A549 (cell line): Measurements from ENCODE around the gene ANKRD50.

Source experiments
- CHD2 ChIP-seq: fragments of 150-350 bp; IDR thresholded peaks from 2 replicates; pipeline ENCODE4 v1.6.1; 2014; ENCODE audit warnings: low read length; ENCODE audit not compliant: partially characterized antibody
- CTCF ChIP-seq: fragments of >200 bp; sonication (Bioruptor Twin); formaldehyde crosslinking; IDR thresholded peaks from 3 replicates; pipeline ENCODE4 v1.5.1; 2016
- E2F6 ChIP-seq: IDR thresholded peaks from 2 replicates; pipeline ENCODE4 v1.6.1; 2012; ENCODE audit warnings: low read depth, borderline replicate concordance
- HDAC2 ChIP-seq: fragments of 200-600 bp; sonication (generic); IDR thresholded peaks from 2 replicates; pipeline ENCODE4 v1.6.1; 2016
- HOXB13 ChIP-seq: fragments of 250-450 bp; sonication (Bioruptor Pico); IDR thresholded peaks from 2 replicates; pipeline ENCODE4 v1.5.0; 2020; ENCODE audit warnings: low read depth, mild to moderate bottlenecking, moderate library complexity
- JUN ChIP-seq, 2 experiments: fragments of >200 bp; sonication (Bioruptor Twin); formaldehyde crosslinking; IDR thresholded peaks; 2 replicates in 1 of 2; 3 replicates in 1 of 2; pipeline ENCODE4 v1.6.1; 2016 to 2017
- NR3C1 ChIP-seq: fragments of >200 bp; sonication (Bioruptor Twin); formaldehyde crosslinking; IDR thresholded peaks from 3 replicates; pipeline ENCODE4 v1.6.1; 2017
- POLR2A ChIP-seq: IDR thresholded peaks from 2 replicates; pipeline ENCODE4 v1.6.1; 2012; ENCODE audit warnings: mild to moderate bottlenecking, low read length
- POLR2AphosphoS2 ChIP-seq: conservative IDR thresholded peaks from 2 replicates; pipeline ENCODE4 v1.6.1; 2012; ENCODE audit warnings: low read length, improper control_type of control experiment, inconsistent platforms
- RAD21 ChIP-seq, 2 experiments: fragments of >200 bp in 1 of 2; sonication (Bioruptor Twin) in 1 of 2; formaldehyde crosslinking in 1 of 2; IDR thresholded peaks in 1 of 2; conservative IDR thresholded peaks in 1 of 2; 2 replicates in 1 of 2; 3 replicates in 1 of 2; pipeline ENCODE4 v1.6.1; 2012 to 2018; ENCODE audit warnings: inconsistent platforms in 1 of 2
- RCOR1 ChIP-seq: fragments of 150-350 bp; IDR thresholded peaks from 2 replicates; pipeline ENCODE4 v1.6.1; 2014; ENCODE audit warnings: antibody characterized with exemption, low read length, low read depth
- REST ChIP-seq: fragments of 200-600 bp; sonication (generic); IDR thresholded peaks from 2 replicates; pipeline ENCODE4 v1.6.1; 2016; ENCODE audit warnings: antibody characterized with exemption, mild to moderate bottlenecking, moderate library complexity
- ZFP36 ChIP-seq: fragments of 450-650 bp; IDR thresholded peaks from 2 replicates; pipeline ENCODE4 v1.6.1; 2014; ENCODE audit warnings: borderline replicate concordance; ENCODE audit not compliant: partially characterized antibody

- TF ChIP-seq CTCF = no peak
- TF ChIP-seq RCOR1 = no peak
- TF ChIP-seq JUN (IDR thresholded peaks at IDR 0.05) = no peak
- no peak for TF ChIP-seq ZFP36
- no peak for TF ChIP-seq POLR2AphosphoS2
- TF ChIP-seq E2F6 = no peak
- TF ChIP-seq HOXB13 (CRISPR knock-in tag) = no peak
- TF ChIP-seq POLR2A = no peak
- TF ChIP-seq REST = no peak
- no peak for TF ChIP-seq RAD21 (conservative IDR thresholded peaks at IDR 0.05 in 1 of 2, IDR thresholded peaks at IDR 0.05 in 1 of 2)
- no peak for TF ChIP-seq NR3C1
- no peak for TF ChIP-seq CHD2
- no peak for TF ChIP-seq HDAC2
Observed at GRCh38 chr4:124743711-124744110, 31.2 kb upstream of the ANKRD50 start.
